Activated T-cell treated with anti-CD3 and anti-CD28 coated beads, Interleukin-2, amount 50 U/mL, for 48 hours (primary cell): ENCODE measurements around the gene FGFBP3.
A peak's percentile ranks its signal among the peaks of the same experiment; 100 is the strongest.

Source experiments
- DNase-seq, 2 experiments: peaks; one replicate each; pipeline ENCODE4 v3.0.0-alpha.2; 2020

The FGFBP3 gene, protein sequence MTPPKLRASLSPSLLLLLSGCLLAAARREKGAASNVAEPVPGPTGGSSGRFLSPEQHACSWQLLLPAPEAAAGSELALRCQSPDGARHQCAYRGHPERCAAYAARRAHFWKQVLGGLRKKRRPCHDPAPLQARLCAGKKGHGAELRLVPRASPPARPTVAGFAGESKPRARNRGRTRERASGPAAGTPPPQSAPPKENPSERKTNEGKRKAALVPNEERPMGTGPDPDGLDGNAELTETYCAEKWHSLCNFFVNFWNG

GRCh38 chr10:91909117-91909677 lies at the start of gene FGFBP3:
FGFBP3 (minus strand) TSS chr10:91909486; CDS start chr10:91908969, 517 bp downstream.
- DNase-seq, result peak; percentile 47 to 48

- DNase-seq, result no peak
Observed at GRCh38 chr10:91957091-91957490, 47.8 kb upstream of the FGFBP3 start.

GRCh38 chr10:91955114-91955513 lies 45.8 kb upstream of the FGFBP3 start:
- no peak for DNase-seq

DNA sequence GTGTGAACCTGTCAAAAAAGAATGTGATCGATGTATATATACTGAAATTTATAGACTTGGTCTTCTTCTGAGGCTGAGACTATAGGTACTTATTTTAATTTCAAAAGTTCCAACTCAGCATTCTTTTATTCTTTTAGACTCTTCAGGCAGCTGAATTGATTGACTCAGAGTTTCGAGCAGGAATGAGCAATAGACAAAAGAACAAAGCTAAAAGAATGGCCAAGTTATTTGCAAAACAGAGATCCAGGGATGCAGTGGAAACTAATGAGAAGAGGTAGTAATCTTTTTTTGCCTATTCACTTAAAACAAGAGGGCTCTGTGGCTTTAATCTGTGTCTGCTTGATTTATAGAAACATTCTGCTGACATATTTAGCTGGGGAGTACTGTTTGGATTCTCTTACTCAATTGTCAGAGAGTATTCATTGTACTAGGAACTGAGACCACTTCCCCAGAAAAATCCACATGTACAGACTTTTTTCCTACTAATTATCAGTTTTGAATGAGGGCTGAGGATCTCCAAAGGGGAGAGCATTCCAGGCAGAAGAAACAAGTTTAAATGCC lies 44.4 kb upstream of the FGFBP3 start:
- DNase-seq, result no peak

- peak; percentile 34 to 37 for DNase-seq
Observed at GRCh38 chr10:91944880-91945630, 35.8 kb upstream of the FGFBP3 start.

- no peak for DNase-seq
Observed at GRCh38 chr10:91941426-91941825, 32.1 kb upstream of the FGFBP3 start.

DNA sequence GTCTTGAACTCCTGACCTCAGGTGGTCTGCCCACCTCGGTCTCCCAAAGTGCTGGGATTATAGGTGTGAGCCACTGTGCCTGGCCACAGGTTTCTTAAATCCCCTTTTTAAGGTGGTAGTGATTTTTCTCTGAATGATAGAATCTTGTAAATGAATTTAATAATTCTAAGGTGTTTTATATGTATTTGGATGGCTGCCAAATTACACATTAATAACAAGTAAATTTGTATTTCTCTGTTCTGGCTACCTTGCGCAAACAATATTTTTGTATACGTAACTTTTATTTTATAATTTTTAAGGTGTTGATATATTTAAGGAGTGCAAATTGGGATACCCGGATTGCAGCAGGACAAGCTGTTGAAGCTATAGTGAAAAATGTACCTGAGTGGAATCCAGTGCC lies 30.4 kb upstream of the FGFBP3 start:
- DNase-seq, result no peak

- DNase-seq, result no peak
Observed at GRCh38 chr10:91935886-91936285, 26.6 kb upstream of the FGFBP3 start.

GRCh38 chr10:91932737-91933136 lies 23.5 kb upstream of the FGFBP3 start:
- DNase-seq, result no peak

GRCh38 chr10:91931526-91932190 lies 22.4 kb upstream of the FGFBP3 start:
- DNase-seq, result no peak

GRCh38 chr10:91930939-91931338 lies 21.7 kb upstream of the FGFBP3 start:
- DNase-seq, result no peak

DNA sequence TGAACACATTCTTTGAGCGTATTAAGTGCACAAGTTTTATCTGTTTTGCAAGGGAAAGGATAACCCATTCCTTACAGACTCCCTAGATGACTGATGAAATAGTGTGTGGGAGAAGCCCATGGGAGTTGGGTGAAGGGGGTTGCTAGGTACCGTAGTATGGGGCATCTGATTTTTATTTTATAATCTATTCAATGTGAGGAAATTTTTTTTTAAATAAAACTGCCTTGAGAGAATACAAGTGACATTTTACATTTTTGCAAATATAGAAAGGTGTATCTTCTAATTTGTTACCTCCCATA lies 15.7 kb upstream of the FGFBP3 start:
- no peak for DNase-seq

- no peak for DNase-seq
Observed at GRCh38 chr10:91924212-91925021, 15.1 kb upstream of the FGFBP3 start.

GRCh38 chr10:91923371-91924211 lies 14.3 kb upstream of the FGFBP3 start, which contains the start of gene BTAF1:
BTAF1 (plus strand) TSS chr10:91923770; CDS start chr10:91924077, 307 bp downstream.
- peak; percentile 90 to 94 for DNase-seq

DNA sequence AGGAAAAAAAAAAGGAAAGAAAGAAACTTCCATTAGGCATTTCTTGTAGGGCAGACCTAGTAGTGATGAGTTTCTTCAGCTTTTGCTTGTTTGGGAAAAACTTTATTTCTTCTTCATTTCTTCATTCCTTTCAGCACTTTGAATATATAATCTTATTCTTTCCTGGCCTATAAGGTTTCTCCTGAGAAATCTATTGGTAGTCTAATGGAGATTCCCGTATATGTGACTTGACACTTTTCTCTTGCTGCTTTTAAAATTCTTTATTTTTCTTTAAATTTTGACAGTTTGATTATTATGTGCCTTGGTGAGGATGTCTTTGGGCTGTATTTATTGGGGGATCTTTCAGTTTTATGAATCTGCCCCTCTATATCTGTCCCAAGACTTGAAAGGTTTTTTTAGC lies 10.4 kb upstream of the FGFBP3 start:
- no peak for DNase-seq

GRCh38 chr10:91910467-91910866 lies 1.2 kb upstream of the FGFBP3 start:
- no peak for DNase-seq

GRCh38 chr10:91908337-91909116 lies 759 bp downstream of the FGFBP3 start:
- DNase-seq, result peak; percentile 80 to 85

DNA sequence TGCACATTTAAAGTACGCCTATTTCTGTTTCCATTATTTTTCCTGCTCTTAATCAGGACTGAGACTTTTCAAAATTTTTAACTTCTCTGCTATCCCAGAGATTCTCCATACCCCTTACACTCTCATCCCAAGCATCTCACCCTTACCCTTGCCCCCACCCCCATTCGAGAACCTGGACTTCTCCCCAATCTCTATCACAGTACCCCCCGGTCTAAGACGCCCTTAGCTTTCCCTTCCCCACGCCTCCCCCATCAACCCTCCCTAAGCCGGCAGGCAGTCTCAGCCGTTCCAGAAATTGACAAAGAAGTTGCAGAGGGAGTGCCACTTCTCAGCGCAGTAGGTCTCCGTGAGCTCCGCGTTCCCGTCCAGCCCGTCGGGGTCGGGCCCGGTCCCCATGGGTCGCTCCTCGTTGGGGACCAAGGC lies 1.4 kb downstream of the FGFBP3 start:
- DNase-seq, result no peak

DNA sequence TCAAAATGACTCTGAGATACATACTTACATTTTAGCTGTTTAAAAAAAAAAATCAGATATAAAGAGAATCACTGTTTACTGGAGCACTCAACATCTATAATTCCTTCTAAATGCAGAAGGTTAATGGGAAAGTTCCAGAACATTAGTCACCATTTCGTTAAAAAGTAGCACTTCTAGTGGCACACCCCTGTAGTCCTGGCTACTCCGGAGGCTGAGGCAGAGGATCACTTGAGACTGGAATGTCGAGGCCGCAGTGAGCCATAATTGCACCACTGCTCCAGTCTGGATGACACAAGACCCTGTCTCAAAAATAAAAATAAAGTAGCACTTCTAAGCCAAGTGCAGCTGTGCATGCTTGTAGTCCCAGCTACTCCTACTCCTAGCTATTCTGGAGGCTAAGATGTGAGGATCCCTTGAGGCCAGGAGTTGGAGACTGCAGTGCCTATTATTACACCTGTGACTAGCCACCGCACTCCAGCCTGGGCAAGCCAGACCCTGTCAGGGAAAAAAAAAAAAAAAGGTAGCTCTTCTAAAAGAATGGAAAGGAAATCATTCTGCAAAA lies 2.2 kb downstream of the FGFBP3 start:
- DNase-seq, result no peak
